ENCODE measurements around the gene HS1BP3. TPM values are rescaled to one million over a fixed set of nuclear protein-coding genes. Genes with fewer than 3 reads are reported as not detected.

The HS1BP3 gene
- total and polyA plus RNA-seq, 8 donors = 13.8 to 105 (median 23.3) TPM

DNA sequence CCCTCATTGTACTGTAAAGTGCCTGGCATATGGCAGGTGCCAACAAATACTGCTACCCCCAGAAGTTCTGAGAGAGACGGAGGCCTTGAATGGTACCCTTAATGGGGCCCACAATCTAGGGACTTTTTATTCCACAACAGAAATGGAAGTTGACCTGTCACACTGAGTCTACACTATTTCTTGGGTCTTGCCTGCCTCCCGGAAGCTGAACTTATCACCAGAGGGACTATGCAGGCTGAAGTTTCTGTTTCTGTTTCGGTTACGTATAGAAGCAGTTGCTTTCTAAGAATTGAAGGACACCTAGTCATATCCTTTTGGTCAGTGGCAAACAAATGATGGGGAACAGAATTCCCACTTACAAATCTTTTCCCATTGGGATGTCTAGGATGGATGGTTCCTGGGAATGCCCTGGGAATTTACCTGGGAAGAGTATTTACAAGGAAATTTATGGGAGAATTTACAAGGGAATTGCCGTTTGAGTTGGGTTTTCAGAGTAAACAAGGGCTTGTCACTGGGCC lies 74.2 kb downstream of the HS1BP3 start:
- DNase-seq = peak in 1 of 2 donors; percentile 89
- no peak overlapping the region for H3K4me3 ChIP-seq
- H3K9me3 ChIP-seq = peaks cover under 1 to 4% (median 4%) of the 10 kb centered on the region in 4 donors
- peaks cover 33 to 61% (median 51%) of the 10 kb centered on the region in 4 donors for H3K4me1 ChIP-seq
- H3K27ac ChIP-seq = peak overlapping the region; percentile 36 to 84 (median 57)
- TF ChIP-seq POLR2A (IDR thresholded peaks at IDR 0.05) (no peak), POLR2AphosphoS5 (IDR thresholded peaks at IDR 0.05) (peak in 2 of 3 donors; percentile 31 to 71), EP300 (IDR thresholded peaks at IDR 0.05) (no peak)
- TF ChIP-seq, protein P1, sequence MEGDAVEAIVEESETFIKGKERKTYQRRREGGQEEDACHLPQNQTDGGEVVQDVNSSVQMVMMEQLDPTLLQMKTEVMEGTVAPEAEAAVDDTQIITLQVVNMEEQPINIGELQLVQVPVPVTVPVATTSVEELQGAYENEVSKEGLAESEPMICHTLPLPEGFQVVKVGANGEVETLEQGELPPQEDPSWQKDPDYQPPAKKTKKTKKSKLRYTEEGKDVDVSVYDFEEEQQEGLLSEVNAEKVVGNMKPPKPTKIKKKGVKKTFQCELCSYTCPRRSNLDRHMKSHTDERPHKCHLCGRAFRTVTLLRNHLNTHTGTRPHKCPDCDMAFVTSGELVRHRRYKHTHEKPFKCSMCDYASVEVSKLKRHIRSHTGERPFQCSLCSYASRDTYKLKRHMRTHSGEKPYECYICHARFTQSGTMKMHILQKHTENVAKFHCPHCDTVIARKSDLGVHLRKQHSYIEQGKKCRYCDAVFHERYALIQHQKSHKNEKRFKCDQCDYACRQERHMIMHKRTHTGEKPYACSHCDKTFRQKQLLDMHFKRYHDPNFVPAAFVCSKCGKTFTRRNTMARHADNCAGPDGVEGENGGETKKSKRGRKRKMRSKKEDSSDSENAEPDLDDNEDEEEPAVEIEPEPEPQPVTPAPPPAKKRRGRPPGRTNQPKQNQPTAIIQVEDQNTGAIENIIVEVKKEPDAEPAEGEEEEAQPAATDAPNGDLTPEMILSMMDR (IDR thresholded peaks at IDR 0.05) = no peak
- H3K27me3 ChIP-seq = no peaks in the 10 kb centered on the region
- WGBS, 5 donors = 34 to 47% (median 42%) methylated on average over 5 of the region's 5 CpGs
- intact Hi-C loops (cut with DNase I; ENCODE audit: low total_unique reads) = no loop called here
- H3K36me3 ChIP-seq = no peaks in the 10 kb centered on the region

DNA sequence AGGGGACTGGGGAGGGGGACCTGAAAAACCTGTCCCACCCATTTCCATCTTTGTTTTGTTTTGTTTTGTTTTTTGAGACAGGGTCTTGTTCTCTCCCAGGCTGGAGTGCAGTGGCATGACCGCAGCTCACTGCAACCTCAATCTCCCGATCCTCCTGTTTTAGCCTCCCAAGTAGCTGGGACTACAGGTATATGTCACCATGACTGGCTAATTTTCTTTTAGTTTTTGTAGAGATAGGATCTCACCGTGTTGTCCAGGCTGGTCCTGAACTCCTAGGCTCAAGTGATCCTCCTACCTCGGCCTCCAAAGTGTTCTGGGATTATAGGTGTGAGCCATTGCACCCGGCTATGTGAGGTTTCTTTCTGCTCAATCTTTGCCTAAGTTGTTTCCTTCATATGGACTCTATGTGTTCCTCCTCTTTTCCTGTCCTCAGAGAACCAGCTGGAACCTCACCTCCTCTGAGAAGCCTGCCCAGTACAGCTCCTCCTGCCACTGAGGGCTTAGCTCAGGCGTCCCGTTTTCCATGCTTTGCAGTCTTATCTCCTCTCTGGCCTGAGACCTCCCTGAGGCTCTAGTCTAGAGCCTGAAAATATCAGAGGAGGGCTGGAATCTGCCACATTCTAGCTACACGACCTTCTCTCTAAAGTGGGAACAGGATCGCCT lies 74.8 kb downstream of the HS1BP3 start:
- 89 to 95% (median 93%) methylated on average over 9 of the region's 9 CpGs for WGBS, 5 donors
- H3K4me1 ChIP-seq = peaks cover 33 to 61% (median 51%) of the 10 kb centered on the region in 4 donors
- no peaks in the 10 kb centered on the region for H3K27me3 ChIP-seq
- TF ChIP-seq EP300 (IDR thresholded peaks at IDR 0.05) (no peak), POLR2A (IDR thresholded peaks at IDR 0.05) (no peak), POLR2AphosphoS5 (IDR thresholded peaks at IDR 0.05) (no peak)
- TF ChIP-seq, protein P1 (IDR thresholded peaks at IDR 0.05) = no peak
- H3K4me3 ChIP-seq = no peak overlapping the region
- peak overlapping the region; percentile 16 to 84 (median 57) for H3K27ac ChIP-seq
- H3K36me3 ChIP-seq = no peaks in the 10 kb centered on the region
- intact Hi-C loops (cut with DNase I; ENCODE audit: low total_unique reads) = no loop called here
- no peaks in the 10 kb centered on the region for H3K9me3 ChIP-seq
- DNase-seq = no peak

DNA sequence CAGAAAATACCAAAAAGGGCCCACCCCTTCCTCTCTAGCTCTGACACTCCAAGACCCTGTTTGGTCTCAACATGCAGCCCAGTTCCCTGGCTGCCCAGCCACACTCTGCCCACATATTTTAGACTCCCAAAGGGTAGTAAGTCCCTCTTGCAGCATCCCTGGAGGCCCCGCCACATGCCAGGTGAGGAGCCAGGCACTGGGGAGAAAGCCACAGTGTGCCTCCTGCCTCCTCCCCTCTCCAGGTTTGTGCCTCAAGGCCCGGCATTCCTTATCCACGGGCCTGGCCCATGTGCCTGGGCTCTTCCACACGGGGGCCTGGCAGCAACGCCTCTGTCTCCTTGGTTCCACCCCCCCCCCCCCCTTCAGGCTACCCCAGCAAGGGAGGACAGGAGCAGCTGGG lies 75.5 kb downstream of the HS1BP3 start:
- Histone ChIP-seq H3K4me1 (peaks cover 33 to 60% (median 51%) of the 10 kb centered on the region in 4 donors), H3K27ac (peak overlapping the region in 1 of 5 donors; percentile 35), H3K36me3 (no peaks in the 10 kb centered on the region), H3K4me3 (no peak overlapping the region), H3K27me3 (no peaks in the 10 kb centered on the region), H3K9me3 (no peaks in the 10 kb centered on the region)
- no peak for TF ChIP-seq EP300 (IDR thresholded peaks at IDR 0.05)
- TF ChIP-seq, protein P1 (IDR thresholded peaks at IDR 0.05) = no peak
- no peak for TF ChIP-seq POLR2A (IDR thresholded peaks at IDR 0.05)
- no peak for TF ChIP-seq POLR2AphosphoS5 (IDR thresholded peaks at IDR 0.05)
- no peak for DNase-seq
- 82 to 85% (median 83%) methylated on average over 5 of the region's 5 CpGs for WGBS, 5 donors
- intact Hi-C loops (cut with DNase I; ENCODE audit: low total_unique reads) = no loop called here

DNA sequence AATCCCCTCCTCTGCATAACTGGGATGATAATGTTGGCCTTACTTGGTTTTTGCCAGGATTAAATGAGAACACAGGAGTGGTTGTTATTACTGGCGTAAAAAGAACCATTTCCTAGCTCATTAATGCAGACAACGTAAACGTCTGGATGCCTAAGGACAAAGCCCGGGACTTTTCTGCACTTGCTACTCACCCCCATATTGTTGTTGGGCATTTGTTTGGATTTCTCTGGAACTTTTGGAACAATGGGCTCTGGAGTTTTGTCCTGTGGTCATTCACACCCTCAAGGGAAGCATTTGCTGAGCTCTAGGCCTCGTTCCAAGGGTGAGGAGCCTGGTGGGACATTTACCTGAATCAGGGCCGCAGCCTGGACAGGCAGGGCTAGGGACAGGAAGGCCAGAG lies 76.0 kb downstream of the HS1BP3 start:
- H3K4me3 ChIP-seq = no peak overlapping the region
- DNase-seq = no peak
- H3K9me3 ChIP-seq = no peaks in the 10 kb centered on the region
- intact Hi-C loops (cut with DNase I; ENCODE audit: low total_unique reads) = no loop called here
- TF ChIP-seq POLR2A (IDR thresholded peaks at IDR 0.05) (no peak), POLR2AphosphoS5 (IDR thresholded peaks at IDR 0.05) (no peak), EP300 (IDR thresholded peaks at IDR 0.05) (no peak)
- TF ChIP-seq, protein P1 (IDR thresholded peaks at IDR 0.05) = no peak
- H3K27me3 ChIP-seq = no peaks in the 10 kb centered on the region
- peak overlapping the region in 2 of 5 donors; percentile 44 to 67 for H3K27ac ChIP-seq
- WGBS, 5 donors = 92 to 96% (median 95%) methylated on average over 6 of the region's 6 CpGs
- H3K4me1 ChIP-seq = peaks cover 28 to 55% (median 48%) of the 10 kb centered on the region in 4 donors
- no peaks in the 10 kb centered on the region for H3K36me3 ChIP-seq
